ENCODE results near the gene MYH9. TPM values are rescaled to one million over a fixed set of nuclear protein-coding genes. Genes with fewer than 3 reads are reported as not detected.

Gene MYH9
- polyA plus RNA-seq, 3 donors = 250 to 336 (median 293) TPM

DNA sequence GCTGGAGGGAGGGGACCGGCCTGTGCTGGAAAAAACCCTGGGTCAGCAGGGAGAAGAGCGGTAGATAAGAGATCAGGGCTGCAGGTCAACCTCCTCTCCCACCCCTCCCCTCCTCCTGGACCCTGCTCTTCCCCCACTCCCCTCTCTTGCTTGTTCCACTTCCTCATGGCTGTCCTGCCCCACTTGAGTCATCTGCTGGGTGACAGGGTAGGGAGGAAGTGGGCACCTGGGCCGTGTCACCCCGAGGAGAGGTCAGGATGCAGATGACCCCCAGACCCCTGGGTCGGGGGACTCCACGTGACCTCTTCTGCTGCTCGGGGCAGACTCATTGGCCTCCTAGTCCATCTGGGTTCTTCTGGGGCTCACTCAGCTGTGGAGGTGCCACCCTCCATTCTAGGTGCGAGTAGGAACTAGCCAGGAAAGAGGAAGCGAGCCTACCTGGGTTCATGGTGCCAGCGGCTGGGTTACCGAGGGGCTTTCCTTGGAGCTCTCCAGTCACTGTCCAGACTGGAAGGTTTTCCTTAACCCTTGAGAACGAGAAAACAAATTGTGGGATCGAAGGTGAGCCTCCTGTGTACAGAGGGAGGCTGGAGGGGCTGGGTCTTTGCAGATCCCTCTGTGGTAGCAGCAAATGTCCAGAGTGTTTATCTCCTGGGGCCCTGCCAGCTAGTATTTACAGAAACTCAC, 154.9 kb downstream of the MYH9 start:
- no peak for DNase-seq

Other genes starting within 250 kb of the MYH9 start
- 10 to 100 TPM; 13.1 to 16.7 (median 15.9) TPM for gene APOL3, start 227.2 kb downstream of the MYH9 start, polyA plus RNA-seq (ENCODE audit: insufficient read length in 3 of 3)
- 10 to 100 TPM in 1 of 3 donors, 1 to 10 TPM in 2; 5.2 to 10.2 (median 6.1) TPM for gene APOL4, start 186.2 kb downstream of the MYH9 start, polyA plus RNA-seq (ENCODE audit: insufficient read length in 3 of 3)
- 10 to 100 TPM; 22.4 to 34.8 (median 34.1) TPM for gene APOL2, start 148.4 kb downstream of the MYH9 start, polyA plus RNA-seq (ENCODE audit: insufficient read length in 3 of 3)
- 10 to 100 TPM in 1 of 3 donors, 1 to 10 TPM in 2; 8.3 to 14.9 (median 9.3) TPM for gene APOL1, start 134.8 kb downstream of the MYH9 start, polyA plus RNA-seq (ENCODE audit: insufficient read length in 3 of 3)
- 100 to 1,000 TPM; 124 to 142 (median 126) TPM for gene TXN2, start 93.7 kb upstream of the MYH9 start, polyA plus RNA-seq (ENCODE audit: insufficient read length in 3 of 3)
- 10 to 100 TPM; 25.7 to 29.8 (median 29.5) TPM for gene FOXRED2, start 119.1 kb upstream of the MYH9 start, polyA plus RNA-seq (ENCODE audit: insufficient read length in 3 of 3)
- gene EIF3D, start 141.2 kb upstream of the MYH9 start, polyA plus RNA-seq (ENCODE audit: insufficient read length in 3 of 3) = 100 to 1,000 TPM; 261 to 323 (median 296) TPM